Endometrium (tissue), 2 donors: ENCODE measurements around the gene SRGAP2B.
"Not testable (repeated sequence)": the region's sequence is repeated elsewhere in the genome, so short reads cannot be mapped to it uniquely, and the experiment has no call there.

Source experiments
- FAIRE-seq: peaks from 2 replicates; lab custom pipeline; 2012; peaks lifted over from hg19 to GRCh38; lab: Jason Lieb, UNC
- donor health status: control.
- donor health status: control.

SRGAP2B gene

DNA sequence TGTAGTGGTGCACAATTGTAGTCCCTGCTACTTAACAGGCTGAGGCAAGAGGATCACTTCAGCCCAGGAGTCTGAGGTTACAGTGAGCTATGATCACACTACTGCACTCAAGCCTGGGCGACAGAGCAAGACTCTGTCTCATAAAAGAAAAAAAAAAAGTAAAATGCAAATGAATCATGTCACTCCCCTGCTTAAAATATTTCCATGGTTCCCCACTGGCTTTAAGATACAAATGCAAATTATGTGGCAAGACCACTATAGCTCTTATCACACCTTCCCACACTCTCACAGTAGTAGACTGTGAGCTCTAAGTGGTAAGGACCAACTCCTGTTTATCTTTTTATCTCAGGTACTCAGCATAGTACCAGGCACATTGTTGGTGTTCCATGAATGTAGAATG lies 53.6 kb downstream of the SRGAP2B start:
- FAIRE-seq = not testable (repeated sequence)

DNA sequence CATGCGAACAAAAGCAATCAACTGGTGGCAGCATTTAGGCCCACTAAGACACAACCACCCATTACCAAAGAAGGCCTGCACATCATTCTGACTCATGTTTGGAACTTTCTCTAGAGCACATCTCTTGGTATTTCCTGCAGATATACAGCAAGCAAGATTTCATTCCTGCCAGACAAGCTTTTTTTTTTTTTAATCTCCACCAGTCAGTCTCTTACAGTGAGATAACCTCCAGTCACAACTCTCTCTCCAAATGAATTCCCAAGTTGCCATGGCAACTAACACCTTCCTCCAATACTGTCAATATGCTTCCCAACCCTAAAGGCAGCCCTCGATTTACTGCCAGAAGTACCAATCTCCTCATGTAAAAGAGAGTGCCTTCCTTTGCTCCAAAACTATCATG lies 59.1 kb downstream of the SRGAP2B start:
- FAIRE-seq = not testable (repeated sequence)

DNA sequence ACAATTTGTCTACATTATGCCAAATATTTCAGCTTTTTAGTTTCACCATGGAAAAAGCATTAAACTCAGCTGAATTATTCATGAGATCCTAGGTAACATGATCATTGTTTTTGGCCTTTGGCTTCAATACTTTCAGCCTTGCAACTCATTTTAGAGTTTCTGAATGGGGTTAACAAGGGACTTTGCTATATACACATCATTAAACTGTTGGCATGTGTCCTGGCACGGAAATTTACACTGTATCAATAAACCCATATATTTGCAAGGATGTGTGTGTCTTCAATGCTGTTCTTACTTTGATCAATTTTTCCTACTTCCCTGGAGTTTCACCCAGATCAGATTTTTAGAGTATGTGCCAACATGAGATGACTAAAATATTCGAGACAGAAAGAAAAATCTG lies 61.6 kb downstream of the SRGAP2B start:
- not testable (repeated sequence) for FAIRE-seq

DNA sequence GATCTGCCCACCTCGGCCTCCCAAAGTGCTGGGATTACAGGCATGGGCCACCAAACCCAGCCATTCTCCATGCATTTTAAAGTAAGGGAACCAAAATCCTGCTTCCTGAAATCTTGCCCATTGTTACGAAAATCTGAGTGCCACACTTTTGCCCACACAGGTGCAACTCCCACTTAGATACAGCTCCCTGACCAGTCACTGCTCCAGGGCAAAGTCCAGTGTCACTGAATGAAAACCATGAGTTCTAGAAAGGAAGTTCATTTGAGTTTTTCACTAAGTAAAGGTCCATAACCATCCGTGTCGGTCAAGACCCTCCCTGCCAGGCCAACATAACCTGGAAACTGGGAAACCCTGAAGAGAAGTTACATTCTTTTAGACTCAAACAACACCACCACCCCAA lies 67.9 kb downstream of the SRGAP2B start:
- FAIRE-seq = not testable (repeated sequence)

DNA sequence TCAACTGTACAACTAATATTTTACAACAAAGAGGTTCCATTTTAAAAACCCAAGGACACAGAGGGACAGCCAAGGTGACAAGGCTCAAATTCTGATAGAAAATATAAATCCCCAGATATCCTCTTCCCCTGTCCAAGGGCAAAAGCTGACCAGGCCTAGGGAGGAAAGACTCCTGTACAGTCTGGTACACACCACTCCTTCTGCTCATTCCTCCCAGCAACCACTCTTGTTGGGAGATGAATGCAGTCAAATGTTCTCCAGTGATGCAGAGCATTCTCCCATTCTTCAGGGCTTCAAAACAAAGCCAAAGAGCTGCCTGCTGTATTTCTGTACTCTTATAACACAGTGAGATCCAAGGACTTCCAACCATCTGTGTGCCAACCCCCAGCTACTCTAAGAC lies 69.8 kb downstream of the SRGAP2B start:
- not testable (repeated sequence) for FAIRE-seq

DNA sequence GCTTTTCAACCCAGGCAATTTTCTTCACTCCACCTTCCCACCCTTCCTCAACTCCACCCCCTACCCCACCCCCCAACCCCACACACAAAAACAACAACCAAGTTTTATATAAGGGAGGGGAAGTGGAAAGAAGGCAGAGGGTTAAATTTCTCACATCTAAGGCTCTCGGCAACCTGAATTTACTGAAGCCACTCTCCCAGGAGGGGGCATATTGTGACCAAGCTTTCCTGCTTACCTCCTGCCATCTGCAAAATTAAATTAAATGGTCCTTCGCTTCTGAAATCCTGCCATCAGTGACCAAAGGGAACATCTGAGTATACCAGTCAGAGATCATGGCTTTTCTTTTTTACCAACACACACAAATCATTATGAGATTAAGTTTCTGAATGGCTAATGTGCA lies 72.9 kb downstream of the SRGAP2B start:
- FAIRE-seq = not testable (repeated sequence)

DNA sequence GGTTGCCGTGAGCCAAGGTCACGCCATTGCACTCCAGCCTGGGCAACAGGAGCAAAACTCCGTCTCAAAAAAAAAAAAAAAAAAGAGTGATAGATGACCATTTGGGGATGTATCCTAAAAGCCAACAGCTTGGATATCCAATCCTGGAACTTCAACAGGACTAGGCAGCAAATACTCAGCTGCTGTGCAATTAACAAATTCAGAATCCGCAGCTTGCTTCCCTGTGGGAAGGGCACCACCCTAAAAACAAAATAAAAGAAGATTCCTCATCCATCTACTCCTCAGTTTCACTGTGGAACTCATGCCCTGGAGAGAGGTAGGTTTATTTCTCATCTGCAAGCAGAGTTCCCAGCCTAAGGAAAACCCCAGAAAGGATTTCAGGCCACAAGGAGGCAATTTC lies 73.4 kb downstream of the SRGAP2B start:
- FAIRE-seq = not testable (repeated sequence)

DNA sequence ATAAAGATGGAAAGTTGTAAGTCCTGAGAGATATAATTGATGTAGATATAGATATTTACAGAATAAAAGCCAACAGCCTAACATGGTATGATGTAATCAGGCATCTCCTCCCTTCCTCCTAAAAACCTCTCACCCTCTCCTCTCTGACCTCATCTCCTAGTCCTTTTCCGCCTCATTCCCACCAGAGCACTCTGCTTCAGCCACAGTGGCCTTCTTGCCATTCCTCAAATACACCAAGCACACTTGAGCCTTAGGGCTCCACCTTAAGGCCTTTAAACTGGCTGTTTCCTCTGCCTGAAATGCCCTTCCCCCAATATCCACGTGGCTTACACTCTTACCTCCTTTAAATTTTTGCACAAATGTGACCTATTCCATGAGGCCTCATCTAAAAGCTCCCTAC lies 75.4 kb downstream of the SRGAP2B start:
- FAIRE-seq = not testable (repeated sequence)

DNA sequence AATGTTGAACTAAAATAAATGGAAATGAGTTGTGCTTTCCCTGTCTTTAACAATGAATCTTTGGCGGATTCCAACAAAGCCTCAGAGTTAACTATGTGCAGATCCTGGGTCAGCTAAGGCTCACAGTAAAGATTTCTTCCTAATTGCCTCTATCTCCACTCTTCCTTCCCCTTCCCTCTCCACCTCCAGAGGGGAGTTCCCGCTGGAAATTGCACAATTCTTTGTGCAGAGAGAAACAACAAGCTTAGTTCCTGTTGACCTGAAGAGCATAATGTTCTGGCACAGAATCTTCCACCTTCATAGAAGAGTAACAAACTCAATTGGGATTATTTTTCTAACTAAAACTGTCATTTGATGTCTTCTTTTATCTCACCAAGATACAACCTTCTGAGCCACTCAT lies 77.4 kb downstream of the SRGAP2B start:
- FAIRE-seq = not testable (repeated sequence)

DNA sequence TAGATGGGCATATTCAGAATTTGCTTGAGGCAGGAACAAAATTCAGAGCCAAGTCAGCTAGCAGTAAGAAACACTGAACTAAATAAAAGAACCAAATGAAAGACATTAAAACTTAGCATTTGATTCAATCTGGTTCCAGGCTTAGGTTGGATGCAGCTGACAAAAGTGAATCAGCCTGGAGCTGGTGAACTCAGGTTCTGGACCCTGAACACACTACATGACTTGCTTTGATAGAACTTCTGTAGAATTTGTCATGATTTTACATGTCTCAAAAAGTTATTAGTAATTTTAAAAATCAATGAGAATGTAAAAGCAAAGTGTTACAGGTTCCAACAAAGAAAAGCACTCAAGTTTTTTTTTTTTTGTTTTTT lies 78.7 kb downstream of the SRGAP2B start:
- not testable (repeated sequence) for FAIRE-seq

DNA sequence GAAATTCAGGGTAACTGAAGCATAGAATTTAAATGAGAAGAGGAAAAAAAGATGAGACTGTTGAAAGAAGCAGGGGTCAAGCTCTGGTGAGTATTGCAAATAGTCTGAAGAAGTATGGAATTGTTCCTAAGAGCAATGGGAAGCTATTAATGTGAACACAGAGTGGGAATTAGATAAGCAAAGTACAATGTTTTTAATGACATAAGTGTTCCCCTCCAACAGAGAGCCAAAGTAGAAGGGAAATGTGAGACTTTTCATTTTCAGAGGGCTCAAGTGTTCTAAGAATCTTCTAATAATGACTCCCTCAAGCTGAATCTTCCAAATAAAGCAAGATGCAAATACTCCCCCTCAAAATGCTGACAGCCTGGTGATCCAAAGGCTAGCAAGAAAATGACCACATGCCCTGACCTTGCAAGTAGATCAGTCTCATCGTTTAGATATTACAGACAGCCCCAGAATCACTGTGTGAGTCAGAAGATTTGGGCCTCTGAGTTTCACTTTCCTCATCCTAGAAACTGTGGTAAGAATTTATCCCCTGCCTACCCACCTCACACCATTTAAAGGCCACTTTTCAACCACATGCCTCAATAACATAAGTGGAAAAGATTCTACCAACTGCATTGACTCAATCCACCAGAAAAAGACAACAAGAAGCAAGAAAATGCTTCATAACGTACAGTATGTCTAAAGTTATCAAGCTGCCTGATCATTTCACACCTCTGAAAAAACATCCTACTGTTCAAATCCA lies 79.2 kb downstream of the SRGAP2B start:
- not testable (repeated sequence) for FAIRE-seq

DNA sequence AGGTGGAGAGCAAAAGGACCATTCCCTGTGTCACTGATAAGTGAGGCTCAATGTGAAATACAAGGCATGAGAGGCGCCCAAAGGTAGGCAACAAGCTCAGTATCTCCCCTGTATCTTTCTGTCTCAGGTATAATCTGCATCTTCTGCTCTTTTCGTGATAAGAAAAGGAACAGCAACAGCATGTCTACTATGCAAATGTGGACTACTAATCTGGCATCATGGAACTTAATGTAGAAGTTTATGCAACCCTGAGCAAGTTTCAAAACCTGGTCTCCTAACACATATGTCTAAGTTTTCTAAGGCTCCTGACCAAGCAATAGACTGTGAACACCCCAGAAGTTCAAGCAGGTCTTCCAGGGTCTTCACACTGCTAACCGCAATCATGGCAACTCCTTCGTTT lies 81.8 kb downstream of the SRGAP2B start:
- FAIRE-seq = not testable (repeated sequence)

DNA sequence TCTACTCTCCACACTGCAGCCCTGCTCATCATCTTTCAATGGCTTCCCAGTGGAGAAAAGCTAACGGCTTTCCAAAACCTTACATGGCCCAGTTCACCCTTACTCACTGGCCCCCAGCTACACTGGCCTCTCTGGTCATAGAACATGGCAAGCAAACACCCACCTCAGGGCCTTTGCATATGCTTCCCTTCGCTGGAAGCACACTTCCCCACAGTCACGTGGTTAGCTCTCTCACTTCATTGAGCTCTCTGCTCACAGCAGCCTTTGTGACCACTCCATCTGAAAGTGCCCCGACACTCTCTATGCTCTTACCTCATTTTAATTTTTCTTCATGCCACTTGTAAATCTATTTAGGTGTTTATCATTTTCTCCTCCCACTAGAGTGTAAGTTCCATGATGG lies 83.3 kb downstream of the SRGAP2B start:
- not testable (repeated sequence) for FAIRE-seq

DNA sequence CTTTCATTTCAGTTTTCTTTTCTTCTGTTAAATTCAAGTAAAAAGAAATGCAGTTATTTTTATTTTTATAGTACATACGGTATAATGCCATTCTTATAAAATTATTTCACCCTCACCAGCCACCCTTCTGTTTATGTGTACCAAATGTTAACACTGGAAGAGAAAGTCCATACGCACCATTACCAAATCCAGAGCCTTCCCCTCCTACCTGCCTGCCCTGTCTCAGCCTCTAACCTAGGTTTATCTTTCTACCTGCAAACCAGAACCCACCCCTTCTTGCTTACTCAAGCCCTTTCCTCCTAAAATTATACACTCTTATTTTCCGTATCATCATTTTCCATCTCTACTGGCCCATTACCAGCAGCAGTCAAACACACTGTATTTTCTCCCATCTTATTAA lies 84.5 kb downstream of the SRGAP2B start:
- not testable (repeated sequence) for FAIRE-seq

DNA sequence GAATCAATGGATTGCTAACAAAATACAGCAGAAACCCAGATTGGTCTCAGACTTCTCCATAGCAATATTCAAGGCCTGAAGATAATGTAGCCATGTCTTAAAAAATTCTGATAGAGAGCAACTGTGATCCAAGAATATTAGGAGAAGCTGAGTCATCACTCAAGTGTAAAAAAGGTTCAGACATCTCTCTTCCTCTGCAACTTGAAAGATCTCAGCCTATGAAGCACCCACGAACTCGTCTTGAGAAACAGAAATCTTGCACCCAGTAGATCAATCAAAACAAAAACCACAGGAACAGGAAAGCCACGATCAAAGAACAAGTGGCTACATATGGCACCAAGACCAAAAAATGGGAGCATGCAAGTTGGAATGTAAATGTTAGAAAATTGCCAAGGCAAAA lies 85.2 kb downstream of the SRGAP2B start:
- not testable (repeated sequence) for FAIRE-seq

DNA sequence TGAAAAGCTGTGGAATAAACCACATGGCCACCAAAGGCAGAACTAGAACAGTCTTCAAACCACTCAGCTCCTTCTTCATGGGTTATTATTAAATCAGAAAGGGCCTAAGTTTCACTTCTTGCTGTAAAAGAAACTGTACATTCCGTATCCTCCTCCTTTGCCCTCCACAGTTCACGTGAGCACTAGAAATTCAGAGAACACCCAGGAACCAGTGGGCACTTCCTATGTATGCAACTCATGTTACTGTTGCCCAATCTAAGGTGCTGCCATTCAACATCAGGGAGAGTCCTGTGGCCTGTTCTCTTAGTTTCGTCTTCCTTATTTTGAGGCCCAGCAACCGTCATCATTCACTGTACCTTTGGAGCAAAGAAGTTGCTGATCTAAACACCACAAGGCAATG lies 86.7 kb downstream of the SRGAP2B start:
- FAIRE-seq = not testable (repeated sequence)

DNA sequence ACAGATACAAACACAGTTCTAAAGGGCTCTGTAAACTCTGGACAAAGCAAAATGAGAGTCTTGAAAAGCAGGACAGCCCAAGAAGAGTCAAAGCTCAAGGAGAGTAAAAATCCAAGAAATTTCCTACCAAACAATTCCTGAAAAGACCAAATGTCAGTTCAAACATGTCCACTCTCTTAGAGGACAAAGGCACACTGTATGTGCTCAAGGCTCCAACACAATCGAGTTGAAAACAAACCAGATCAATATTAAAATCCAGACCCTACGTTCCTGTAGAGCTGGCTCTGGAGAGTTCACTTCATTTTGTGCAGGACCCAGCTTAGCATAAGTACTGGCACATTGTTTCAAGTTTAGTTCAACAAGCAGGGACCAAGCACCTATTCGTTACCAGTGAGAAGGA lies 90.0 kb downstream of the SRGAP2B start:
- not testable (repeated sequence) for FAIRE-seq

DNA sequence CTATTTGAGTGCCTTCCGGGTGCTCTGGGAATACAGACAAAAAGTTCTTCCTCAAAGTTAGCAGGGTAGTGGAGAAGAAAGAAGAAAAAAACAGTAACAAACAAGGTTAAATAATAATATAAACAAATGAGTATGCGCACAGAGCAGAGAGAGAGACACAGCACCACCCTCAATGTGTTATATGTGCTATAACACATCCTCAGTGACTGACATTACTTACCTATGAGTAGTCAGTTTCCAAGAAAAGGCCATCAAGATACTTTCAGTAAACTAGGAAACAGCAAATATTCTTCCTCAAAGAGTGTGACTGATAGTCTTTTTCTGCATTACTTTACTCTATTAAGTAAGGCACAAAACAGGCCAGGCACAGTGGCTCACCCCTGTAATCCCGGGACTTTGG lies 93.7 kb downstream of the SRGAP2B start:
- not testable (repeated sequence) for FAIRE-seq

DNA sequence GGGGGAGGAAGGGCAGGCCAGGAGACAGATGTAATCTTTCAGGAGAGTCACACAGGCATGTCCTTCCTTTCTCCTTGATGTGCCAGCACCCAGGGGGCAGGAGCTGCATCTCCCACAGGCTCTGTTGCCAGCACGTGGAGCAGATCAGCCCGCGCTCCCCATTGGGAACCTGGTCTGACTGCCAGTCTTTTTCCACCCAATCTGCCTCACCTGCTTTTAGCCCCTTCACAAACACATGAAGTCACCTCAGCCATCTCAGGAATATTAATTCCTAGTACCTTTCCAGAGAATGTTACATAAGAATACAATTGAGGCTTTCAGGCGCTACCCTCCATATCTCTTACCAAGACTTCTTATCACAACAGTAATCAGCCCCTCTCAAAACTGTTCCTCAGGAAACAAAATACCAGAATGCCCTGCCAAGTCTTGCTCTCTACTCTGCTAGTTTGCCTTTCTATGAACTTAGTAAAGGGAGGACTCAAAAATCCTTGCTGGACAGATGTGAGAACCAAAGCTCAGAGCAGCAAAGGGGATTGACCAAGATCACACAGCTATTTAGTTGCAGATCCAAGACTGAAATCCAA lies 94.3 kb downstream of the SRGAP2B start:
- FAIRE-seq = not testable (repeated sequence)

DNA sequence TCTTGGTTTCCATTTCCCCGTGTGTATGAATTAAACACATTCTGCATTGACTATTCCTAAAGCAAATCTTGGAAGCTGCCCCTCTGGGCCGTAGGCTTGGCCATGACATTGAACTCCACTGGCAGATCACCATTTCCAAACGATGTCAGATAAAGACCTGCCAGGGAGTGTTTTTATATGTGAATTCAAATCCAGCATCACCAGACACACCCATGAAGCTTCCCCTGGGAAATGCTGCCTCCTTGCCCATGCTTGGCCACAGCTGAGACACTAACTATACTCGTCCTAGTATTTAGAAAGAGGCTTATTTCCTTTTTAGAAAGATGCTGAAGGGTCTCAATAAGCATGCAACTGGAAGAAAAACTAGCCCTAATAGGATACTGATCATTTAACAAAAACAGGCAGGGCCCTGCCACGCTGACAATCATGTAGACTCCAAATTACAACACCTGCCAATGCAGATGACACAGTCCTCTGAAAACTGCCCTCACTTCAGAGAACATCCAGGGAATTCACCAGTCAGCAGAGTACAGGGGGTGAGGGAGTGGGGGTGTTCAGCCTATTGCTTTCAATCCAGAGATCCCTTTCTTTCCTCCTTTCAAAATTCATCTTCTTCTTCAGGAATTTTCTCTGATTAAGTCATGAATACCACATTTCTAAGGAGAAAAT lies 94.9 kb downstream of the SRGAP2B start:
- FAIRE-seq = not testable (repeated sequence)

DNA sequence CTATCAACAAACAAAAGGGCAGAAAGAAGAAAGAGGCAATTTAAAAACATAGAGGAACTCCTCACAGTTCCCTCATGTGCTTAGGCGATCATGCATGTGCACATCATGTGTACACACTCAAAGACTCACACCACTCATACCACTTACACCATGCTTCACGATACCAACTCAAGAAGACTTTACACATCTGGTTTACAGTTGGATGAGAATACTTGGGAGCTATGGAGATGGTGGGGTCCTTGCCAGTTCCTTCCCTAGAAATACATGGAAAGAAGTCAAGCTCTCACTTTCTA lies 96.2 kb downstream of the SRGAP2B start:
- FAIRE-seq = not testable (repeated sequence)

DNA sequence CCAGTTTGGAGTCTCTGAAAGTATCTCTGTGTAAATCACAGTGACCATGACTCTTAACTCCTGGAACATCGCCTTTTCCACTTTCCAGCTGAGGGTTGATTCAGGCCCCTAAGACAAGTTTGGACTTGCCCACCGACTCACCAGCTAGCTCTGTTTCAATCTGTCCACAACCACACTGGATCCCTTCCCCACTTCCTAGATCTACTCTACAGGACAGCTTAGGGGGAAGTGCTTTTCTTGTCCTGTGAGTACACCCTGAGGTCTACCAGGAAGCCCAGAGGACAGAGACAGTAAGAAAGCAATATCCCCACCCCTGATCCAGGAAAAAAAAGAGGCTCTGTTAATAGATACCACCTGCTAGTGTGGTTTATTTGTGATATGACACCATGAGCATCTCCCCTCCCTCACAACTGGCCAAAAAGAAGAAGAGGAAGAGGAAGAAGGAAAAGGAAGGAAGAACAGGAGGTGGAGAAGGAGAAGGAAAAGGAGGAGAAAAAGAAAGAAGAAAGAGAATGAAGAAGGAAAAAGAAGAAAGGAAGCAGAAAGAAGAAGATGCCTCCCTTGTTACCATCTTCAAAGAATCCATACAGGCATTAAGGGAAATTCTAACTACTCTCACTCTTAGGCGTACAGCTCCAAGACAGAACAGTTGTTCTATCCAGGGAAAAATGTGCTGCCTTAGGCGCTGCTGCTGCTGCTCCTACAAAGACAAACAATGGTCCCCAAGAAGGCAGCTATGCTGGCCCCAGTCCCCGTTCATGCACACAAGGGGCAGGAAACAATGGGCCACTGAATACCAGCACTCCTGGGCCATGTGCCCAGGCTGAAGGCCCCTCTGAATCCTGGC lies 96.8 kb downstream of the SRGAP2B start:
- not testable (repeated sequence) for FAIRE-seq
